Measurements from ENCODE around the gene XRN2.

GRCh38 chr20:21371193-21371592 lies 68.1 kb downstream of the XRN2 start:
- TF ChIP-seq EZH2 (IDR thresholded peaks at IDR 0.05; ENCODE audit: borderline replicate concordance, low read depth, low read length, poor library complexity, severe bottlenecking) (no peak), CTCF (conservative IDR thresholded peaks at IDR 0.05; ENCODE audit: low read depth, low read length) (no peak)

Data from A673 (cell line).